Ishikawa (cell line): ENCODE results near the gene KRT37.

Experiments used
- CEBPB ChIP-seq: IDR thresholded peaks from 2 replicates; pipeline ENCODE4 v1.6.1; 2012
- CREB1 ChIP-seq: IDR thresholded peaks from 2 replicates; pipeline ENCODE4 v1.6.1; 2012; ENCODE audit warnings: low read depth
- EGR1 ChIP-seq: IDR thresholded peaks from 2 replicates; pipeline ENCODE4 v1.6.1; 2012
- EP300 ChIP-seq: IDR thresholded peaks from 2 replicates; pipeline ENCODE4 v1.6.1; 2012; ENCODE audit warnings: borderline replicate concordance
- FOXM1 ChIP-seq: IDR thresholded peaks from 2 replicates; pipeline ENCODE4 v1.6.1; 2012; ENCODE audit warnings: low read depth, borderline replicate concordance
- MAX ChIP-seq: IDR thresholded peaks from 2 replicates; pipeline ENCODE4 v1.6.1; 2012
- NFIC ChIP-seq: IDR thresholded peaks from 2 replicates; pipeline ENCODE4 v1.6.1; 2012
- RAD21 ChIP-seq: IDR thresholded peaks from 2 replicates; pipeline ENCODE4 v1.6.1; 2012; ENCODE audit warnings: low read depth
- REST ChIP-seq: IDR thresholded peaks from 2 replicates; pipeline ENCODE4 v1.6.1; 2012; ENCODE audit warnings: low read depth, mild to moderate bottlenecking
- TAF1 ChIP-seq: IDR thresholded peaks from 2 replicates; pipeline ENCODE4 v1.6.1; 2012; ENCODE audit warnings: low read depth, mild to moderate bottlenecking
- TCF12 ChIP-seq: IDR thresholded peaks from 2 replicates; pipeline ENCODE4 v1.6.1; 2012; ENCODE audit warnings: low read depth
- TEAD4 ChIP-seq: IDR thresholded peaks from 2 replicates; pipeline ENCODE4 v1.6.1; 2012
- USF1 ChIP-seq: IDR thresholded peaks from 2 replicates; pipeline ENCODE4 v1.6.1; 2012
- YY1 ChIP-seq: IDR thresholded peaks from 2 replicates; pipeline ENCODE4 v1.6.1; 2012; ENCODE audit warnings: low read depth
- ZBTB7A ChIP-seq: IDR thresholded peaks from 2 replicates; pipeline ENCODE4 v1.6.1; 2012; ENCODE audit warnings: low read depth

The KRT37 gene

GRCh38 chr17:41415833-41416335, 8.5 kb downstream of the KRT37 start:
- TF ChIP-seq TEAD4, result 0 out of 2 replicates have a peak, but pooled peaks have one; percentile 9
- no peak for TF ChIP-seq NFIC

- no peak for TF ChIP-seq REST
- TF ChIP-seq ZBTB7A, result no peak
- TF ChIP-seq CREB1, result no peak
- no peak for TF ChIP-seq EP300
- TF ChIP-seq TAF1, result no peak
- TF ChIP-seq TEAD4, result no peak
- no peak for TF ChIP-seq CEBPB
- TF ChIP-seq FOXM1, result no peak
- no peak for TF ChIP-seq EGR1
- no peak for TF ChIP-seq YY1
- no peak for TF ChIP-seq NFIC
- no peak for TF ChIP-seq RAD21
- TF ChIP-seq USF1, result no peak
- TF ChIP-seq MAX, result no peak
- no peak for TF ChIP-seq TCF12
Observed at GRCh38 chr17:41415411-41415810, 9.0 kb downstream of the KRT37 start.

GRCh38 chr17:41413982-41414381, 10.4 kb downstream of the KRT37 start:
- TF ChIP-seq TCF12, result no peak
- no peak for TF ChIP-seq MAX
- no peak for TF ChIP-seq USF1
- TF ChIP-seq NFIC, result no peak
- TF ChIP-seq FOXM1, result no peak
- no peak for TF ChIP-seq CREB1
- no peak for TF ChIP-seq REST

GRCh38 chr17:41413353-41413957, 10.9 kb downstream of the KRT37 start:
- TF ChIP-seq RAD21 (no peak), MAX (no peak), YY1 (no peak), TEAD4 (no peak), TAF1 (no peak), REST (no peak), CREB1 (no peak), CEBPB (no peak), EGR1 (no peak), FOXM1 (no peak), ZBTB7A (no peak), NFIC (no peak)
